ENCODE results near the gene TTLL1.

The TTLL1 gene

DNA sequence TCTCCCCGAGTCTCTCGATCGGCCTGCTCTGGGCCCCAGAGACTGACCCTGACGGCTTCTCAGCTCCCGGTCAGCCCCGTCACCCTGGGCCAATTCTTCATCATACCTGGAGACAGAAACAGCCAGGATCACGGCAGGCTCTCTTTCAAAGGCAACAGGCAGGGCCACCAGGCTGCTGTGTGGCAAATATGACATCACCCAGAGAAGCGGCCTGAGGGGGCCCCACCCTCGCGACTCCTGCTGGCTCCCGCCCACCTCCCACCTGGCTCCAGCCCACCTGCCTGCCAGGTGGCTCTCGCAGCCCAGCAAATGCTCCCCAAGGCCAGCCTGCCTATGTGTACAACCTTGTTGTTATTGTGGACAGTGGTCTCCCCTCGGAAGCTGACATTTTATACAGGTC is 49.4 kb downstream of the TTLL1 start:
- in situ Hi-C loops (cut with MboI; ENCODE audit: low sequenced_read_pairs, unreplicated experiment), result loop anchor here (10.0 to 25.0 kb wide), 3 partner anchors 175 to 377 kb away; no protein-coding TSS in a partner anchor
- TF ChIP-seq, protein P1, sequence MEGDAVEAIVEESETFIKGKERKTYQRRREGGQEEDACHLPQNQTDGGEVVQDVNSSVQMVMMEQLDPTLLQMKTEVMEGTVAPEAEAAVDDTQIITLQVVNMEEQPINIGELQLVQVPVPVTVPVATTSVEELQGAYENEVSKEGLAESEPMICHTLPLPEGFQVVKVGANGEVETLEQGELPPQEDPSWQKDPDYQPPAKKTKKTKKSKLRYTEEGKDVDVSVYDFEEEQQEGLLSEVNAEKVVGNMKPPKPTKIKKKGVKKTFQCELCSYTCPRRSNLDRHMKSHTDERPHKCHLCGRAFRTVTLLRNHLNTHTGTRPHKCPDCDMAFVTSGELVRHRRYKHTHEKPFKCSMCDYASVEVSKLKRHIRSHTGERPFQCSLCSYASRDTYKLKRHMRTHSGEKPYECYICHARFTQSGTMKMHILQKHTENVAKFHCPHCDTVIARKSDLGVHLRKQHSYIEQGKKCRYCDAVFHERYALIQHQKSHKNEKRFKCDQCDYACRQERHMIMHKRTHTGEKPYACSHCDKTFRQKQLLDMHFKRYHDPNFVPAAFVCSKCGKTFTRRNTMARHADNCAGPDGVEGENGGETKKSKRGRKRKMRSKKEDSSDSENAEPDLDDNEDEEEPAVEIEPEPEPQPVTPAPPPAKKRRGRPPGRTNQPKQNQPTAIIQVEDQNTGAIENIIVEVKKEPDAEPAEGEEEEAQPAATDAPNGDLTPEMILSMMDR (IDR thresholded peaks at IDR 0.05; ENCODE audit: borderline replicate concordance, control extremely low read depth, extremely low read depth, insufficient read depth, missing control alignments), result no peak
- DNase-seq (ENCODE audit: low spot score), result no peak

DNA sequence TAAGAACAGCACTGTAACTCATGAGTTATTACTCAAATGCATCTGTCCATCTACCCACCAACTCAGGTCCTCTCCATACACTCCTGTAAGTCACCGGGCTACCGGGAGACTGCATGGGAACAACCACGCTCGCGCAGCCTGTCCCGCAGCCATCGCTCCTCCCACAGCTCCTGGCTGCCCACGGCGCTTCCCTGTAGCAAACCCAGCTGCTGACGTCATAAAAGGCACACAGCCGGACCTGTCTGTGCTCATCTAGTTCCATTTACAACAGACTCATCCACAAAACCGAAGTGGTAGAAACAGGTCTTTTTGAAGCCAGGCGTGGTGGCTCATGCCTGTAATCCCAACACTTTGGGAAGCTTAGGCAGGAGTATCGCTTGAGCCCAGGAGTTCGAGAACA is 50.9 kb downstream of the TTLL1 start:
- in situ Hi-C loops (cut with MboI; ENCODE audit: low sequenced_read_pairs, unreplicated experiment), result loop anchor here (10.0 to 25.0 kb wide), 3 partner anchors 174 to 376 kb away; no protein-coding TSS in a partner anchor
- no peak for DNase-seq (ENCODE audit: low spot score)
- TF ChIP-seq, protein P1 (IDR thresholded peaks at IDR 0.05; ENCODE audit: borderline replicate concordance, control extremely low read depth, extremely low read depth, insufficient read depth, missing control alignments), result no peak

DNA sequence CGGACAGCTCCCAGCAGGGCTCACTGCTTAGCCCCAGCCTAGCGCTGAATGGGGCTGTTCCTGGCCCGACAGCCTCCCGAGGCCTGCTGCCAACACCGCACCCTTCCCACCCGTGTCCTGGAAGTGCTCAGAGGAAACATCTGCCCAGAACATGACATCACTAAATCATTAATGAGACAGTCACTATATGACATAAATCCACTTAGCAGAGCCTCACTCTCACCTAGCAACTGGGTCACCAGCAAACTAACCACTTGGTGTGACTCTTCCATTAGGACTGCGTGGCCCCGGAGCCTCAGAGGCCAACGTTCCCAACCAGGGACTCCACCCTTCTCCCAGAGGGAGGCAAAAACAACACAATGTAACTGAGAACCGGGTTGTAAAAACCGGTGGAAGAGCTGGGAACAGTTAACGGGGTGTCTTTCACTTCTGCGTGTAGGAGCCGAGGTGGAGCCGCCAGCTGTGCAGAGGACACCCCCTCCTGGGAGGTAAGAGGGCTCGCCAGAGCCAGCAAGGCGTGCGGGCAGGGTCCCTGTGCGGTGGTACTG is 52.8 kb downstream of the TTLL1 start:
- no peak for DNase-seq (ENCODE audit: low spot score)
- in situ Hi-C loops (cut with MboI; ENCODE audit: low sequenced_read_pairs, unreplicated experiment), result loop anchor here (10.0 to 25.0 kb wide), 3 partner anchors 172 to 374 kb away; no protein-coding TSS in a partner anchor
- TF ChIP-seq, protein P1 (IDR thresholded peaks at IDR 0.05; ENCODE audit: borderline replicate concordance, control extremely low read depth, extremely low read depth, insufficient read depth, missing control alignments), result no peak

DNA sequence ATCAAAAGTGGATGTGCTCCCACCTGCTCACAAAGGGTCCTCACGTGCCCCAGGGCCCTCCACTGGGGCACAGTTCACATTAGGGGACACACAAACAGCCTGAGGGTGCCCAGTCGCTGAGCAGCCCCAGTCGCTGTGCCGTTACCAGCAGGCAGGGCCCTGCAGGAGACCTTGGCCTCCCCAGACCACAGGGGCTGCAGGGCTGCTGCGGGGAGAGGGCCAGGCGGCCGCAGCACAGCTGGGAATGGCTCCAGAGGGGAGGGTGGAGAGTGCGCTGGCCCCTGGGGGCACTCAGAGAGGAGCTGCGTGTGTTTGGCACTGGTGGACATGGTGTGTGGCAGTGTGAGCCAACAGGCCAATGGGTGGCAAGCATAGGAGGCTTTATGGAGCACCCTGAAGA is 53.9 kb downstream of the TTLL1 start:
- no peak for DNase-seq (ENCODE audit: low spot score)
- in situ Hi-C loops (cut with MboI; ENCODE audit: low sequenced_read_pairs, unreplicated experiment), result loop anchor here (10.0 to 25.0 kb wide), 3 partner anchors 170 to 373 kb away; no protein-coding TSS in a partner anchor
- TF ChIP-seq, protein P1 (IDR thresholded peaks at IDR 0.05; ENCODE audit: borderline replicate concordance, control extremely low read depth, extremely low read depth, insufficient read depth, missing control alignments), result no peak

DNA sequence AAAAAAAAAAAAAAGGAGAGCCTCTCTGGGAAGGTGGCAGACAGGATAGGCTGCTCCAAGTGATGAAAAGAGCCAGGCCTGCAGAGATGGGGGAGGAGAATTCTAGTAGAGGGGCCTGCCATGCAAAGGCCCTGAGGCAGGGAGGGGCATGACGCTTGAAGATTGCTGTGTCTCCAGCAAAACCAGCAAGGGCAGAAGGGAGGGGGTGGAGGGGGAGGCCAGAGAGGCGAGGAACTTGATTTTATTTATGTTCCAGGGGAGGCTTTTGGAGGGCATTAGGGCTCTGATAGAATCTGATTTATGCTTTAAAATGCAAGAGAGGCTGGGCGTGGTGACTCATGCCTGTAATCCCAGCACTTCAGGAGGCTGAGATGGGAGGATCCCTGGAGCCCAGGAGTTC is 57.6 kb downstream of the TTLL1 start:
- DNase-seq (ENCODE audit: low spot score), result no peak
- in situ Hi-C loops (cut with MboI; ENCODE audit: low sequenced_read_pairs, unreplicated experiment), result loop anchor here (10.0 to 25.0 kb wide), 3 partner anchors 167 to 369 kb away; no protein-coding TSS in a partner anchor
- TF ChIP-seq, protein P1 (IDR thresholded peaks at IDR 0.05; ENCODE audit: borderline replicate concordance, control extremely low read depth, extremely low read depth, insufficient read depth, missing control alignments), result no peak

DNA sequence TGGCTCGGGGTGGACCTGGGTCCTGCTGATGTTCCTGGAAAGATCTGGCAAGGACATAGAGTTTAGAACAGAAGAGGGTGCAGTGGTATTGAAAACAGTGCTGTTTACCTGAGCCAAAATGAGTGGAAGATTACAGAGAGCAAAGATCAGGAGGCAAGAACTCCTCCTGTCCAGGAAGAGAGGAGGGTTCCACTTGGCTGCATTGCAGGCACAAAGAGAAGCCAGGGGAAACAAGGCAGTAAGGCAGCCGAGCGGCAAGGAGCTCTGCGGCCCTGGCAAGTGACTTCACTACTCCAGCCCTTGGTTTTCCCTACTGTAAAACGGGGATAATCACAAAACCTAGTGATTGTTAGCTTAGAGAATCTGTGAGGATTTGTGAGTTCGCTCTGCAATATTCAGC is 70.6 kb downstream of the TTLL1 start:
- TF ChIP-seq, protein P1 (IDR thresholded peaks at IDR 0.05; ENCODE audit: borderline replicate concordance, control extremely low read depth, extremely low read depth, insufficient read depth, missing control alignments), result no peak
- no peak for DNase-seq (ENCODE audit: low spot score)
- in situ Hi-C loops (cut with MboI; ENCODE audit: low sequenced_read_pairs, unreplicated experiment), result no loop called here

Data from GM13976 (cell line).